ENCODE results near the gene MXRA7.

Gene MXRA7

DNA sequence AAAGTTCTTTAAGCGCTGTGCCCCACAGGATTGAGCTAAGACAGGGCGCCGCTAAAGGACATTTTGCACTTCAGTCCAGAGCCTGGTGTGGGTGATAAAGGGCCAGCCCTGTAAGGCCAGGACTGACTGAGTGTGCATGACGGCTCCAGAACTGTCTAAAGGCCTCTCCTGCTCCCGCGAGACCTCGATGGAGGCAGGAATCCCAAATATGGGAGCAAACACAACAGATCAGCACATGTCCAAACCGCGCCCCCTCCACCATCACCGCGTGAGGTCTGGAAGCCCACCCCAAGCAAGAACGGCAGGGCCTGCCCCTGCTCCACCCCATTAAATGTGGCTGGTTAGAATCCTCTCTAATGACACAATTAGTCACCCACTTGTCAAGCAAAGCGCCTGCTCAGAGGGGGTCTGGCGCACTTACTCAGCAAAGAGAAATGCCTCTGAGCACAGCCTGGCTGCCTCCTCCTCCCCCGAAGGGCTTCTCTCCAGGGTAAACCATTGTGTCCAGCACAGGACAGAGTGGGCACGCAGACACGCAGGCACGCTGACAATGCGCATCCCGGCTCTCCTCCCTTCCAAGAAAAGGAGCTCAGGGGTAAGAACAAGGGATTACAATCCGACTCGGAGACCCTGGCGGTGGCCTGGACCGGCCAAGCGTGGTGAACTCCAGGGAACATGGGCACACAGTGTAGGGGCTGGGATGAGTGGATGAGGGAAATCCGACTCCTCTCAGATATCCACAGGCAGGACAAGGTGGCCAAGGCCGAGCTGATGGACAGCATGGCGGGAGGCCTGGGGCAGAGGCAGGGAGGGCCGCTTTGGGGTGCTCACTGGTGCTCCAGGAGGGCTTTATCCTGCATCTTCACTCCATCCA, 1.5 kb downstream of the MXRA7 start:
- Histone ChIP-seq H3K9me3 (no peaks in the 10 kb centered on the region), H3K27ac (peak overlapping the region; percentile 96 to 98), H3K4me1 (peaks cover 12 to 53% (median 34%) of the 10 kb centered on the region in 4 donors), H3K4me3 (peak overlapping the region; percentile 95 to 97), H3K36me3 (peaks cover 0 to 17% (median 17%) of the 10 kb centered on the region in 3 donors), H3K27me3 (no peaks in the 10 kb centered on the region)
- intact Hi-C loops (cut with DNase I; ENCODE audit: low total_unique reads): no loop called here
- DNase-seq: peak; percentile 96 to 98
- TF ChIP-seq, protein P1, sequence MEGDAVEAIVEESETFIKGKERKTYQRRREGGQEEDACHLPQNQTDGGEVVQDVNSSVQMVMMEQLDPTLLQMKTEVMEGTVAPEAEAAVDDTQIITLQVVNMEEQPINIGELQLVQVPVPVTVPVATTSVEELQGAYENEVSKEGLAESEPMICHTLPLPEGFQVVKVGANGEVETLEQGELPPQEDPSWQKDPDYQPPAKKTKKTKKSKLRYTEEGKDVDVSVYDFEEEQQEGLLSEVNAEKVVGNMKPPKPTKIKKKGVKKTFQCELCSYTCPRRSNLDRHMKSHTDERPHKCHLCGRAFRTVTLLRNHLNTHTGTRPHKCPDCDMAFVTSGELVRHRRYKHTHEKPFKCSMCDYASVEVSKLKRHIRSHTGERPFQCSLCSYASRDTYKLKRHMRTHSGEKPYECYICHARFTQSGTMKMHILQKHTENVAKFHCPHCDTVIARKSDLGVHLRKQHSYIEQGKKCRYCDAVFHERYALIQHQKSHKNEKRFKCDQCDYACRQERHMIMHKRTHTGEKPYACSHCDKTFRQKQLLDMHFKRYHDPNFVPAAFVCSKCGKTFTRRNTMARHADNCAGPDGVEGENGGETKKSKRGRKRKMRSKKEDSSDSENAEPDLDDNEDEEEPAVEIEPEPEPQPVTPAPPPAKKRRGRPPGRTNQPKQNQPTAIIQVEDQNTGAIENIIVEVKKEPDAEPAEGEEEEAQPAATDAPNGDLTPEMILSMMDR (IDR thresholded peaks at IDR 0.05): no peak

DNA sequence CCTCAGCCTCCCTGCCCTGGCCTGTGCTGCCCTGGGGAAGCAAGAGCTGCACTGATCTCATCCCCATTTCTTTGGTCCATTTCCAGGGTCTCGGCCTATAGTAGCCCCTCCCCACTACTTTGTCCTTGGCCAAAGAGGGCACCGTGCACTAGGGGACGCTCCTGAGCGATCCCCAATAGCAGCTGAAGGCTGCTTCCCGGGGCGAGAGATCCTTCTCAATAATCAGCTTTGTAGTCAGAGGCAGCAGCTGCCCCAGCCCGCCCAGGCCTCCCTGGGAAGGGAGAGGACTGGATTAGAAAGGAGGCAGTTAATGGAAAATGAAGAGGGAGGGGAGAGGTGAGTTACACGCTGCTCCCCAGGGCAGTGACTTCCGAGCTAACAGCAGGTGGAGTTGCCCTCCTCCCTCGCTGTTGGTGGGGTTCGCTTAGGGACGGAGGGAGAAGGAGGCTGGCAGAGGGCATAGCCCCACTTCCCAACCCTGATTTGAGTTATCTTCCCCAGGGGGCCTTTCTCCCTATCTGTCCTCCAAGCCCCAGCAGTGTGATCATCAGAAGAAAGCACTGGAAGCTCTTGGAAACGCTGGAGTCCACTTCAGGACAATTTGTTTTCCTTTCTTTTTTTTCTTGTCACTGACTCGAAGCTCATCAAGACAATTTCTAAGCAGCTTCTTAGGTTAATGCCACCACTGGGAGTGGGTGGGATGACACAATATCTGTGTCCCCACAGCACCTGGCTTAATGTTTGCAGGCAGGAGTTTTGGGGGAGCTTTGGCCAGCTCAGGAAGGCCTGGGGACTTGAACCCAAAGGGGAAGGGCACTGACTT, 2.6 kb downstream of the MXRA7 start:
- TF ChIP-seq, protein P1 (IDR thresholded peaks at IDR 0.05): peak in 1 of 2 experiments; percentile 22
- peak overlapping the region; percentile 96 to 98 for H3K27ac ChIP-seq
- intact Hi-C loops (cut with DNase I; ENCODE audit: low total_unique reads): no loop called here
- peaks cover 0 to 6% (median 6%) of the 10 kb centered on the region in 3 donors for H3K36me3 ChIP-seq
- no peak for DNase-seq
- H3K4me1 ChIP-seq: peaks cover 12 to 56% (median 36%) of the 10 kb centered on the region in 4 donors
- H3K4me3 ChIP-seq: peak overlapping the region; percentile 95 to 97
- no peaks in the 10 kb centered on the region for H3K9me3 ChIP-seq
- no peaks in the 10 kb centered on the region for H3K27me3 ChIP-seq

DNA sequence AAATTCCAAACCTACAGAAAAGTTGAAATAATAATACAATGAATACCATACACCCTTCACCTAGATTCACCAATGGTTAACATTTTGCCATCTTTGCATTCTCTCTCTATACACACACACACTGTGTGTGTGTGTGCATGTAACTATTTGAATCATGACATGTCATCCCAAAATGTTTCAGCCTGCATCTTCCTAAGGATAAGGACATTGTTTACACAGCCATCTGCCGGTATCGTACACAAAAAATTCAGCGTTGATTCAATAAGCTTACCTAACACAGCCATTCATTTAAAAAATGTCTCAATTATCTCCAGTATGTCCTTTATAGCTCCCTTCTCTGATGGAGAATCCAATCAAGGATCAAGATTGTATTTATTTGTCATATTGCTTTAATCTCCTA, 3.9 kb downstream of the MXRA7 start:
- intact Hi-C loops (cut with DNase I; ENCODE audit: low total_unique reads): no loop called here
- Histone ChIP-seq H3K27me3 (no peaks in the 10 kb centered on the region), H3K27ac (peak overlapping the region; percentile 96 to 98), H3K4me3 (no peak overlapping the region), H3K9me3 (no peaks in the 10 kb centered on the region), H3K36me3 (no peaks in the 10 kb centered on the region), H3K4me1 (peaks cover 12 to 66% (median 36%) of the 10 kb centered on the region in 4 donors)
- TF ChIP-seq, protein P1 (IDR thresholded peaks at IDR 0.05): no peak
- no peak for DNase-seq

DNA sequence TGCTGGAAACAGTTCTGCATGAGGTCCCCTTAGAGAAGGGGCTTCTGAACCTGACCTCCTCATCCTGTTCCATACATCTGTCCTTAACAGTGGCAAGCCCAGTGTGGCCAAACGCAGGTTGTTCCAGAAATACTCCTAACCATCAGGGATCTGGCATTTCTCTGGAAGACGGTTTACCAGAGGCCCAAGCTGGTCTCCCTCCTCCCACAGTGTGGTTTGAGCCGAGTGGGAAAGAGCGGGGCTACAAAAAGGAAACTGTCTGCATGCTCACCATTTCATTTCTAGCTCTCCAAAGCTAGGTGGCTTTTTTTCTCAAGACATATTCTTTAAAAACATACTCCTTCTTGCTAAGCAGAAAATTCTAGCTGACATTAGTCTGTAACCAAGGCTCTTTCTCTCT, 6.0 kb downstream of the MXRA7 start:
- Histone ChIP-seq H3K36me3 (no peaks in the 10 kb centered on the region), H3K4me3 (no peak overlapping the region), H3K4me1 (peaks cover 11 to 77% (median 46%) of the 10 kb centered on the region in 4 donors), H3K27ac (peak overlapping the region in 1 of 2 donors; percentile 32), H3K27me3 (no peaks in the 10 kb centered on the region), H3K9me3 (no peaks in the 10 kb centered on the region)
- no peak for DNase-seq
- TF ChIP-seq, protein P1 (IDR thresholded peaks at IDR 0.05): no peak
- intact Hi-C loops (cut with DNase I; ENCODE audit: low total_unique reads): no loop called here

DNA sequence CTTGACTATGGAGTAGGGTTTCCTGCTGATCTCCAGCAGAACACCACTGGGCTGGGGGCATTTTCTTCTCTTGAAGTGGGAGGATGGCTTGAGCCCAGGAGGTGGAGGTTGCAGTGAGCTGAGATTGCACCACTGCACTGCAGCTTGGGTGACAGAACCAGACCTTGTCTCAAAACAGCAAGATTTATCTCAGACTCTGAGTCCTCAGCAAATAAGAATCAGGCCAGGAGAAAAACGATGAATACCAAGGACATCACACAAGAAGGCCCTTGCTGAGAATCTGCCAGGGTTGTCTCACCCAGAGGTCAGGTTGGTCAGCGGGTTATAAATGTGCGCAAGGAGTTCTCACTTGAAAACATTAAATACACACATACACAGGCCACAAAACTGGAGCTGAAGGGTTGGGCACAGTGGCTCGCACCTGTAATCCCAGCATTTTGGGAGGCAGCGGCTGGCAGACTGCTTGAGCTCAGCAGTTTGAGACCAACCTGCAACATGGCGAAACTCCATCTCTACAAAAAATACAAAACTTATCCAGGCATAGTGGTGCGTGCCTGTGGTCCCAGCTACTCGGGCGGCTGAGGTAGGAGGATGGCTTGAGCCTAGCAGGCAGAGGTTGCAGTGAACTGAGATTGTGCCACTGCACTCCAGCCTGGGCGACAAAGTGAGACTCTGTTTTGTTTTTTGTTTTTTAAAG, 7.7 kb downstream of the MXRA7 start:
- Histone ChIP-seq H3K27ac (peak overlapping the region; percentile 31 to 89), H3K4me1 (peaks cover 10 to 86% (median 54%) of the 10 kb centered on the region in 4 donors)

More for the DNA sequence above, 7.7 kb downstream of the MXRA7 start:
- DNase-seq: no peak
- Histone ChIP-seq H3K36me3 (no peaks in the 10 kb centered on the region), H3K4me3 (no peak overlapping the region), H3K9me3 (no peaks in the 10 kb centered on the region), H3K27me3 (no peaks in the 10 kb centered on the region)
- TF ChIP-seq, protein P1 (IDR thresholded peaks at IDR 0.05): no peak
- intact Hi-C loops (cut with DNase I; ENCODE audit: low total_unique reads): no loop called here

All from tibial artery (tissue), 4 donors.